HG03354 (cell line): ENCODE measurements around the gene KRT14.
"Not testable (repeated sequence)": the region's sequence is repeated elsewhere in the genome, so short reads cannot be mapped to it uniquely, and the experiment has no call there.

Source experiments
- ATAC-seq: cut with Tn5 transposase; IDR thresholded peaks from one replicate; pipeline ENCODE4 v1.9.1; 2021; ENCODE audit warnings: mild to moderate bottlenecking; ENCODE audit not compliant: unreplicated experiment, poor library complexity, severe bottlenecking

Gene KRT14

DNA sequence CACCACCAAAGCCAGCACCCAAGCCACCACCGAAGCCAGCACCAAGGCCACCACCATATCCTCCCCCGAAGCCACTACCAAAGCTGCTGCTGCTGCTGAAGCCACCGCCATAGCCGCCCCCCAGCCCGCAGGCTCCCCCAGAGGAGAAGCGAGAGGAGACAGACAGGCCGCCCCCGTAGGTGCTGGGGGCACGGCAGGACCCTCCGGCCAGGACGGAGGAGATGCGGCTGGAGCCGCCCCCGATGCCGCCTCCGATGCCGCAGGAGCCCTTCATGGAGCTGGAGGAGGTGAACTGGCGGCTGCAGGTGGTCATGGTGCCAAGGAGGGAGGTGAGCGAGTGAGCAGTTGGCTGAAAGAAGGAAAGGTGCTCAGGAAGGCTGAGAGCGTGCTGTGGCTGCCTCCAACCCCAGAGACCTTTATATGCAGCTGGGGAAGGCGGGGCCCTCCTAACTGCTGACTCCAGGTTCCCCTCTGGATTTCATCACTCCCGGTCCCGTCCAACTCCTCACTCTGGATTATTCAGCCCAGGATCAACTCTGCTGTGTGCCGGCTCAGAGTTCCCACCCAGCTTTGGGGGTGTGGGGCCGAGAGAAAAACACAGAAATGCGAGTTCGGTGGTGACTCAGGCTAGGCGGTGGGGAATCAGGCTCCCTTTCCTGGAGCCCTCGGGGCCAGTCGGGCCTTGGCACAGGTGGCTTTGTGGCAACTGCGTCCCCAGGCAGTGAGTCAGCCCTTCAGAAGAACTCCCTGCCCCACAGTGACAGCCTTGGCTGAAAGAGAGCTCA is 25.9 kb upstream of the KRT14 start, which contains the start of gene KRT16:
Gene KRT16 (minus strand): TSS at position 392 of the 785 bp plus-strand sequence. CDS start 79 bp downstream, at position 313.
- not testable (repeated sequence) for ATAC-seq

DNA sequence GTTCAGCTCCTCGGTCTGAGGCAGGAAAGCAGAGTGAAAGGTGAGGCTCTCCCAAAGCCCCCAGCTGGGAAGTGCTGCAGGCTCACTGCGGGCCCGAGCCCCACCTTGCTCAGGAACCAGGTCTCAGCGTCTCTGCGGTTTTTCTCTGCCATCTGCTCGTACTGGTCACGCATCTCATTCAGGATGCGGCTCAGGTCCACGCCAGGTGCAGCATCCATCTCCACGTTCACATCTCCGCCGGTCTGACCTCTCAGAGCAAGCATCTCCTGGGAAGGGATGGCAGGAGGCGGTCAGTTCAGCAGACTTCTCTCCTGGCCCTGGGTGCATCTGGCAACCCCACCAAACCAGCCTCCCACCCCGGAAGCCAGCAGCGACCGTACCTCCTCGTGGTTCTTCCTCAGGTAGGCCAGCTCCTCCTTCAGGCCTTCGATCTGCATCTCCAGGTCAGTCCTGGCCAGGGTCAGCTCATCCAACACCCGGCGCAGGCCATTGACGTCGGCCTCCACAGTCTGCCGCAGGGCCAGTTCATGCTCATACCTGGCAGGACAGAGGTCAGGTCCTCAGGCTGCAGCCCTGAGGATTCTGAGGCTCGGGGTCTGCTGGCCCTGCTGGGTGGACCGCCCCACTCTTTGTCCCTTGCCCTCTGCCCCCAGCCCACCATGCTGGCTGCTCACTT is 24.4 kb upstream of the KRT14 start:
- ATAC-seq, result no peak

DNA sequence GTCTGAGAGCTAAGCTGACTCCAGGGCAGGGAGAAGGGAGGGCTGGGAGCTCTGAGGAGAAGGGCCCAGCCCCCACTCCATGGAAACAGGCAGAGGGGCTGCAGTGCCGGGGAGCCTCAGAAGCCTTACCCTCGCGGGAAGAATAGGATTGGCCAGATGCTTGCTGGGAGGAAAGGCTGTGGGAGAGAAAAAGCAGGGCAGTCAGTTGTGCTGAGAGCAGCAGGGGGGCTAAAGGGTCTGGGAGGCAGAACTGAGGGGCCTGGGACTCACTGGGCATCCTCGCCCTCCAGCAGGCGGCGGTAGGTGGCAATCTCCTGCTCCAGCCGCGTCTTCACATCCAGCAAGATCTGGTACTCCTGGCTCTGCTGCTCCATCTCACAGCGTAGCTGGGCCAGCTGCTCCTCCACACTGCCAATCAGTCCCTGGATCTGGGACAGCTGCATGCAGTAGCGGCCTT is 23.4 kb upstream of the KRT14 start:
- ATAC-seq, result not testable (repeated sequence)

DNA sequence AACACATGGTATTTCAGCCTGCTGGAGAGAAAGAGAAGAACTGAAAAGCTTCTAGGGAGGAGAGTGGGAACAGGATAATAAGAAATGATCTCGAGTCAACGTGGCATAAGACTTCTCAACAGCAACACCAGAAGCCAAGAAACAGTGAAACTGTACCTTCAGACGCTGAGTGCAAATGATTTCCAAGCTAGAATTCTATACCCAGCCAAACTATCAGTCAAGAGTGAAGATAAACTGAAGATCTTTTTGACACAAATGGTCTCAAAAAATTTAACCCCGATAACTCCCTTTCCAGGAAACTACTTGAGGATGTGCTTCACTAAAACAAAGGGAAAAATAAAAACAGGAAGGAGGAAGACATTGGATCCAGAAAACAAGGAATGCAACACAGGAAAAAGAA is 20.2 kb upstream of the KRT14 start:
- ATAC-seq, result not testable (repeated sequence)

DNA sequence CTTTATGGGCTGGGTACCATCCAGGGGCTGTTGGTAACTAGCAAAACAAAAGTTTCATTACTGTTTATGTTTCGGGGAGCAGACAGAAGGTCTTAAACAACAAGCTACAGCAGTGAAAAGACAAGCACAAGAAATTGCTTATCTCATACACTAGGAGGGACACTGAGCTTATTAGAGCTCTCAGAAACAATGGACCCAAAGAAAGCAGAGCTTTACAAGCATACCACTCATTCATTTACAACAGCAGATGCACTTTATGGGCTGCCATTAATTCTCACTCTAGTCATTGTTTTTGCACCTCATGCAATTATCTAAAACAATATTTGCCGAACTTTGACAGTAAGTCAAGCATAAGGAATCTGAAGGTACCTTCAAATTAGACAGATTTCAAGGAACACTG is 15.8 kb upstream of the KRT14 start:
- no peak for ATAC-seq

DNA sequence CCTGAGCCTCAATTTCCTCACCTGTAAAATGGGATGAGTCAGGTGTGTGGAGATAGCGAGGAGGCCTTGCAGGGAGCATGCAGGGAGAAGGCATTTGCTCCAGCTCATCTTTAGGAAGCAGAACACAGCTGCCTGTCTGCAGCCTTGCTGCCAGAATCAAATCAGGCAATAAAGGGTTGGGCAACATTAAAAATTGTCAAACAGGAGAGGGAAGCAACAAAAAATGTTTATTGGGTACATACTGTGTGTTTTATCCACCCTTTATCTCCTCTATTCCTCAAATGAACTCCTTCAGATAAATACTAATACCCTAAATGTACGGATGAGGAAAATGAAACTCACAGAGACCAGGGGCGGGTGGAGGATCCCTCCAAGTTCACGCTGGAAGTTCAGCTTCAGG is 13.6 kb upstream of the KRT14 start:
- ATAC-seq, result no peak

DNA sequence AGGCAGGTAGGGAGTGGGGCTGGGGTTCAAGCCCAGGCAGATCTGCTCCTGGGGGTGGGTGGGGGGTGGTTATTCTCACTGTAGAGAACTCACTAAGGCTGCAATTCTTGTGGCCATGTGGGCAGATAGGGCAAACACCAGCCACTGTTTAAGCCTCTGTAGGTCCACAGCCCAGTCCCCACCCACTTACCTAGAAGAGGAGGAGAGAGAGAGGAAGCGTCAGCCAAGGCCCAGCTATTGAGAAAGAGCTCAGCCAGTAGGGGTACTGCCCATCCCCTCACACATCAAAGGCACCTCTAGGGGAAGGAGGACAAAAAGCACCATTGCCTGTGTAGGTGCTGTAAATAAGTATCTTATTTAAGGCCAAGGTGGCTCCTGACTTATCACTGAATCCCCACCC is 13.0 kb upstream of the KRT14 start:
- no peak for ATAC-seq

DNA sequence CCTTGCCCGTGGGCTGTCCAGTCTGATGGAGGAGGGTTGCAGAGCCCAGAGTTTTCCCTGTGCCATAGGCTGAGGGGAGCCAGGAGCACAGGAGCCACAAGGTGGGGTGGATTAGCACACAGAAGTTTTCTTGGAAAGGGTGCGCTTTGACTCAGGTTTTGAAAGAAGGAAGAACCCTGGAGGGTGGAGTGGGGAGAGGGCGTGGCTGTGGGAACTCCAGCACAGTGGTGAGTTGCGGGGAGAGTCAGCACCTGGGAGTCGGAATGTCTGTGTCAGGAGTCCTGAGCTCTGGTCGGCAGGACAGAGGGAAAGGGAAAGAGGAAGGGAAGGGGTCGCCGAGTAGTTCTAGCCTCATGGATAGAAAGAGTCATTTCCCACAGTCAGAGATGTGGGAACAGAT is 8.9 kb upstream of the KRT14 start:
- ATAC-seq, result no peak

DNA sequence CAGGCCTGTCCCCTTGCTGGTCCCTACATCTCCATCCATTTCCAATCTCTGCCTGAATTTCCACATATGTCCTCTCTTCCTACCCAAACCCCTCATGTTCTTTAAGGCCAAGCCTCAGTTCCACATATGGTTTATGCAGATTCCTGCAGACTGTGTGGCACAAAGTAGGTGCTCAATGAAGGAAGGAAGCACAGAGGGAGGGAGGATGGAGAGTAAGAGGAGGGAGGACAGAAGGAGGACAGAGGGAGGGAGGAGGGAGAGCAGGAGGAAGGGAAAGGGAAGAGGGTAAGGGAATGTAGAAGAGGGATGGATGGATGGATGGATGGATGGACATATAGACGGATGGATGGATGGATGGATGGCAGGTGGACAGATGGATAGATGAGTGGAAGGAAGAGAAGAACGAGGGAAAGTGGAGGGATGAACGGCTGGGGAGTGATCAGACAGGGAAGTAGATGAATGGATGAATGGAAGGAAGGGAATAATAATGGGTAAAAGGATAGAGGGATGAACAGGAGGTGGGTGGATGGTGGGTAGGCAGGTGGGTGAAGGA is 7.7 kb upstream of the KRT14 start:
- ATAC-seq, result no peak

DNA sequence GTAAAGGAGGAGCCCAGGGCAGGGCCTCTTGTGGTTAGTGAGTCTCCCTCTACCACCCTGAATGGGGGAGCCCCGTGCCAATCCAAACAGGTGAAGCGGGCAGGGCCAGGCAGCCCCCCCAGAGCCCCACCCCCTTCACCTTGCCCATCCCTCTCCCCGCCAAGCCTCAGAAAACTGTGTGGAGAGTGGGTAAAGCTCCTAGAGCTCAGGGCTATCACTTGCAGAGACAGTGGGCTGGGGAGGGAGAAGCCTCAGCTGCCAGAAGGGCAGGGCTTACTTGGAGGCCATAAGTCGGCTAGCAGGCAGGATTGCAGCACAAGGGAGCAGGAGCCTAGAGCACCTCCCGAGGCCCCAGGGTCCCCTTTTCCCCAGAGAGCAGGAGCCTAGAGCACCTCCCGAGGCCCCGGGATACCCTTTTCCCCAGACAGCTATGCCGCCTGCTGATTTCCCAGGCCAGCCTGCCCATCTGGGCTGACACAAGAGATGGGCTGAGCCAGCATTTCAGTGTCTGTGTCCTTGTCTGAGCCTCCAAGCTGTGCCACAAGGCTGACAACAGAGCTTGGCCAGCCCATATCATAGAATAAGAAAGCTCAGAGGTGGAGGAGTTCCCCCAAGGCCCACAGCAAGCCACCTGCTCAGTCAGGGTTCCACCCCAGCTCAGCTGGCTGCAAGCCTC is 6.7 kb upstream of the KRT14 start:
- no peak for ATAC-seq

DNA sequence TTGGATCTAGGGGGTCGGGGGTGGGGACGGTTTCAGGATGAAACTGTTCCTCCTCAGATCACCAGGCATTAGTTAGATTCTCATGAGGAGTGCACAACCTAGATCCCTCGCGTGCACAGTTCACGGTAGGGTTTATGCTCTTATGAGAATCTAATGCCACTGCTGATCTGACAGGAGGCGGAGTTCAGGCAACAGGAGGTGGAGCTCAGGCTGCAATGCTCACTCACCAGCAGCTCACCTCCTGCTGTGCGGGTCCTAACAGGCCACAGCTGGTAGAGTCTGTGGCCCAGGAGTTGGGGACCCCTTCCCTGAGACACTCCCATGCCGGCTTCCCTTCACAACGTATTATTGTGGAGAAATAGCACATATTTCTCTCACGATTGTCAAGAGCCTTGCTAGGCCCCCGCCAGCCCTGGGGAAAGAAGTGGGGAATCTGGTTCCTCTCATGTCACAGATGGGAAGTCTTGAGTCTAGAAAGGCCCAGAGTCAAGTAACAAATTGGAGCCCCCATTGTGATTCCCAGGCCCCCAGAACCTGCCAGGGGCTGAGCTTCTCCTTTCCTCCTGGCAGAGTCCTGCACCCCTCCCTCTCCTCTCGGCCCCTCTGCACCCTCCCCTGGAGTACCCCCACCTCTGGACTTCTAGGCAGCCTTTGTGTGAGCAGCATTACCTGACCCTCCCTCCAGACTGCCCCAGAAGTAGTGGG is 6.1 kb upstream of the KRT14 start:
- no peak for ATAC-seq

DNA sequence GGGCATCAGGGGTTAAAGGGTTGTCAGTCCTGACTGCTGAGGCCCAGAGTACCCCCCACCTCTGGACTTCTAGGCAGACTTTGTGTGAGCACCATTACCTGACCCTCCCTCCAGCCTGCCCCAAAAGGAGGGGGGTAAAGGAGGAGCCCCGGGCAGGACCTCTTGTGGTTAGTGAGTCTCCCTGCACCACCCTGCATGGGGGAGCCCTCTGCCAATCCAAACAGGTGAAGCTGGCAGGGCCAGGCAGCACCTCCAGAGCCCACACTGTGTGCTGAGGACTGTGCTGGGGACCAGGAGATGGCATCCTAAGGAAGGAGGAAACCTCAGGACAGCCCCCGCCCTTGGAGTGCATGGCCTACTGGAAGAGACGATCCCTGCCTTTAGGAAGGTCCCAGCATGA is 2.6 kb upstream of the KRT14 start:
- ATAC-seq, result no peak

DNA sequence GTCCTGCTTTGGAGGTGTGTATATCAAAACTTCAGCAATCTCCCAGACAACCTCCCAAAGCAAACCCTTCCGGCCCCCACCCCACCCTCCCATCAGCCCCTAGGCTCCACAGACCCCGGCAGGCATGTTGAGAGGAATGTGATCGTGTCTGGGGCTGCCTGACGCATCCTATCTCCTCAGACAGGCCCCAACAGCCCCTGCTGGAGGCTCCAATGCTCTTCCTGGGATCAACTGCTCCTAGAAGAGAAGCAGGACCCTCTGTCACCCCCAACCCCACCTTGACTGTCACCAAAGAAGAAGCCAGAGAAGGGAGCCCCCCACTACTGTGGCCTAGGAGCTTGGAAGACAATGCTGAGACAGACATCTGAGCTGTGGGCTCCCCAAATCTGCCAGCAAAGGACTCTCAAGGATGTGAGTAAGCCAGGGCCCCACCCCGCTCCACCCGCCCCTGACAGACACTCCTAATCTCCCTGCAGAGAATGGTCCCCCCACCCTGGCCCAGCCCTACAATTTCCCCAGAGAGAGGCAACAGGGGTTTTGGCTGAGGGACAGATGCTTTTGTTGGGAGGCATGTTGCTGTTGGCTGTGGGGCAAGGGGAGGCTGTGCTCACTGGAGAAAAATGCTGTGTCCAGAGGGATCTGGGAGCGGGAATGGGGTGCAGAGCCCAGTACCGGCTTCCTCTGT is 1.6 kb upstream of the KRT14 start:
- no peak for ATAC-seq

DNA sequence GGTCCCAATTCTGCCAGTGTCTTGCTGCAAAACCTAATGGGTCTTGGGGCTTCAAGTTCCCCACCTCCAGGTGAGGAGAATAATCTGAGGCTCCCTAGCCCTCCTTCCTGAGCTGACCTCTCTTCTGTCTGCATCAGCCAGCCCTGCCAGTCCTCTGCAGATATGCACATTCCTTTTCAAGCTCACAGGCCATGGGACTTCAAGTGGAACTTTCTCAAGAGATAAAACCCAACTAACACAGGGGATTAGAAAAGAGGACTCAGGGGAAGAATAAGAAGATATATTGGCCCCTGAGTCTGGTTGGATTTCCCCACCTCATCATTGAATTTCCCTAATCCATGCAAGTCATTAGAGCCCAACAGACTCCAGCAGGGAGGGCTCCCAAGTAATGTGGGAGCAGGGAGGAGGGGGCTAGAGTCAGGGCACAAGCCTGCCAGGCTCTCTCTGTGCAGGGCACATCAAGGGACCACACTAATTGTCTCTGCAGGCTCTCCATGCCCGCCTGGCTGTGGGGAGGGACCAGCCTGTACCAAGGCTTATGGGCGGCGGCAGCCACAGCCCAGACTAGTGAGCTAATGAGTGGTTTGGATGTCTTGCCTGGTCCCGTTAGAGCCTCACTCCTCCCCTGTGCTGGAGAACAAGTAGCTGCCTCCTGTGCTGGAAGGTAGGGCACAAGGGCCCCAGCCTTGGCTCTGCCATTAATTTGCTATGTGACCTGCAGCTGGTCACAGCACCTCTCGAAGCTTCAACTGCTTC is 1.2 kb downstream of the KRT14 start:
- no peak for ATAC-seq

DNA sequence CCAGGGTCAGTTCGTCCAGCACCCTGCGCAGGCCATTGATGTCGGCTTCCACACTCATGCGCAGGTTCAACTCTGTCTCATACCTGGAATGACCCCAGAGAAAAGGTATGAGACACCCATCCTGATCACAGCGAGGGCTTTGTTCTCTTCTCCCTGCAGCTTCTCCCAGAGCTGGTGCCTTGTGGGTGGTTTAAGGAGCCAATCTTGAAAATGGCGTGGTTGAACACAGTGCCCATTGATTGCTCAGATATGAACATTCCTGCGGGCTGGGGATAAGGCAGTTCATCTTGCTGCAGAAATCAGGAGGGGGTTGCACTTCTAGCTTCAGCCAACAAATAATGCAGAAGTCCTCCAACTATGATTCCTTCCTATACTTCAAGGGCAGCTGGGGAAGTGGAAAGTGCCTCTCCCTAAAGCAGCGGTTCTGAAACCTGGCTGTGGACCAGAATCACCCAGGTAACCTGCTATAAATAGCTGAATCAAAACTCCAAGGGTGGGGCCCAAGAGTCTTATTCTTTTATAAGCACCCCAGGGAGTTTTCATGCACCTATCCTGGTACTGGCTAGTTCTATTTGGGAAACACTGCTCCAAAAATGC is 2.3 kb downstream of the KRT14 start:
- not testable (repeated sequence) for ATAC-seq

DNA sequence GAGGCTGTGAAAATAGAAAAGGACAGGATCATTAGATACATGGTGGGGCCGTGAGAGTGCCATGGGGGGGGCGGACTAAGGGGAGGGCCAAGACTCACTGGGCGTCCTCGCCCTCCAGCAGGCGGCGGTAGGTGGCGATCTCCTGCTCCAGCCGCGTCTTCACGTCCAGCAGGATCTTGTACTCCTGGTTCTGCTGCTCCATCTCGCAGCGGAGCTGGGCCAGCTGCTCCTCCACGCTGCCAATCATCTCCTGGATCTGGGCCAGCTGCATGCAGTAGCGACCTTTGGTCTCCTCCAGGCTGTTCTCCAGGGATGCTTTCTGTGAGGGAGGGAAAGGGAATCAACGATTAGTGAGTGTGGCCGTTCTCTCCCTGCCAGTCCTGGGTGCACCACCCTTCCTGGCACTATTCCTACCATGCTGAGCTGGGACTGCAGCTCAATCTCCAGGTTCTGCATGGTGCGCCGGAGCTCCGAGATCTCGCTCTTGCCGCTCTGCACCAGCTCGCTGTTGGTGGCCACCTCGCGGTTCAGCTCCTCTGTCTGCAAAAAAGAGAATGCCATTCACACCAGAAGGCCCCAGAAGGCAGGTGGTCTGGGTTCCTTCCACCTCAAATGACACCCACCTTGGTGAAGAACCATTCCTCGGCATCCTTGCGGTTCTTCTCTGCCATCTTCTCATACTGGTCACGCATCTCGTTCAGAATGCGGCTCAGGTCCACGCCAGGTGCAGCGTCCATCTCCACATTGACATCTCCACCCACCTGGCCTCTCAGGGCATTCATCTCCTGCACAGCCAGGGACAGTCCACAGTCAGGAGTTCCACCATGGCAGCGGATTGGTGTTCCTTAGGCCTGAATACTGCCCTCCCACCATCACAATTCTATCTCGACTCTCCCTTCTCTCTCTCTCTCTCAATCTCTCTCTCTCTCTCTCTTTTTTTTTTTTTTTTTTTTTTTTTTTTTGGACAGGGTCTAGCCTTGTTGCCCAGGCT is 3.3 kb downstream of the KRT14 start:
- ATAC-seq, result no peak
